Measurements from ENCODE around the gene NEK10. TPM values are rescaled to one million over a fixed set of nuclear protein-coding genes. Genes with fewer than 3 reads are reported as not detected.

The NEK10 gene
- total and polyA plus RNA-seq, 2 donors (not counting 3 experiments of a cell fraction or from before 2014, with no cell fraction given): 0.32 to 5.0 TPM

DNA sequence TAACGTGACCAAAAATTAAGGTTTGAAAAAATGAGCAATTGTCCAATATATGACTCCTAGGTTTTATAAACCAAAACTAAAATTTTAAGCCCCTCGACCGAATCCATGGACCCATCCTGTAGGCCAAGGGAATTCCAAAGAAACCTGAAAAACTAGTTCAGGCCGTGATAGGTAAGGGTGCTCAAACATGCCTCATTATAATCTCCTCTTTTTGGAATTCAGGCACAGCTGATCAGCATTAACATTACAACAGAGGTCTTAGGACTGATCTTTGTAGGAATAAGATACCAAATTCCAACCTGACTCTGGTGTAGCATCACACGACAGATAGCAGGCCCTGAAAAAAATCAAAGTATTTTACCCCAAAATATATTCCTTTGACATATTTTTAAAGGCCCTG, 155.7 kb downstream of the NEK10 start:
- Histone ChIP-seq H3K4me3 (replicated peaks in 1 of 3; ENCODE audit: insufficient read depth in 1 of 3, low read depth in 1 of 3, low read length in 3 of 3) (no peak overlapping the region), H3K36me3 (ENCODE audit: control insufficient read depth in 2 of 2, extremely low read depth in 1 of 2, insufficient read depth in 2 of 2, low read length in 2 of 2) (no peaks in the 10 kb centered on the region), H3K27me3 (ENCODE audit: control insufficient read depth in 2 of 2, insufficient read depth in 2 of 2, low read length in 2 of 2) (no peaks in the 10 kb centered on the region), H3K4me1 (ENCODE audit: control insufficient read depth, extremely low read depth, insufficient read depth, low read length) (no peaks in the 10 kb centered on the region), H3K9ac (replicated peaks; ENCODE audit: extremely low read depth, insufficient read depth, low read length) (no peak overlapping the region), H4K20me1 (replicated peaks; ENCODE audit: control insufficient read depth, extremely low read depth, insufficient read depth, low read length) (no peaks in the 10 kb centered on the region), H3K9me3 (replicated peaks; ENCODE audit: control insufficient read depth, insufficient read depth, low read length) (no peaks in the 10 kb centered on the region), H3K27ac (ENCODE audit: insufficient read depth, low read depth, low read length) (no peak overlapping the region), H3K4me2 (ENCODE audit: insufficient read depth, low read length) (no peak overlapping the region), H2AFZ (ENCODE audit: low read depth, low read length) (no peak overlapping the region), H3K9me1 (replicated peaks; ENCODE audit: control insufficient read depth, extremely low read depth, insufficient read depth, low read length) (no peaks in the 10 kb centered on the region), H3K79me2 (ENCODE audit: control insufficient read depth, insufficient read depth, low read length) (no peaks in the 10 kb centered on the region)
- FAIRE-seq (no peak), DNase-seq (ENCODE audit: low read depth, low spot score) (no peak)
- TF ChIP-seq, protein P1, sequence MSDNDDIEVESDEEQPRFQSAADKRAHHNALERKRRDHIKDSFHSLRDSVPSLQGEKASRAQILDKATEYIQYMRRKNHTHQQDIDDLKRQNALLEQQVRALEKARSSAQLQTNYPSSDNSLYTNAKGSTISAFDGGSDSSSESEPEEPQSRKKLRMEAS (IDR thresholded peaks at IDR 0.05; ENCODE audit: insufficient read depth, insufficient read length): no peak
- TF ChIP-seq JUN (IDR thresholded peaks at IDR 0.05; ENCODE audit: borderline replicate concordance, insufficient read depth, insufficient read length, low read depth): no peak
- TF ChIP-seq POLR2A (IDR thresholded peaks at IDR 0.05; ENCODE audit: low read depth, low read length): no peak
- TF ChIP-seq, protein P2, sequence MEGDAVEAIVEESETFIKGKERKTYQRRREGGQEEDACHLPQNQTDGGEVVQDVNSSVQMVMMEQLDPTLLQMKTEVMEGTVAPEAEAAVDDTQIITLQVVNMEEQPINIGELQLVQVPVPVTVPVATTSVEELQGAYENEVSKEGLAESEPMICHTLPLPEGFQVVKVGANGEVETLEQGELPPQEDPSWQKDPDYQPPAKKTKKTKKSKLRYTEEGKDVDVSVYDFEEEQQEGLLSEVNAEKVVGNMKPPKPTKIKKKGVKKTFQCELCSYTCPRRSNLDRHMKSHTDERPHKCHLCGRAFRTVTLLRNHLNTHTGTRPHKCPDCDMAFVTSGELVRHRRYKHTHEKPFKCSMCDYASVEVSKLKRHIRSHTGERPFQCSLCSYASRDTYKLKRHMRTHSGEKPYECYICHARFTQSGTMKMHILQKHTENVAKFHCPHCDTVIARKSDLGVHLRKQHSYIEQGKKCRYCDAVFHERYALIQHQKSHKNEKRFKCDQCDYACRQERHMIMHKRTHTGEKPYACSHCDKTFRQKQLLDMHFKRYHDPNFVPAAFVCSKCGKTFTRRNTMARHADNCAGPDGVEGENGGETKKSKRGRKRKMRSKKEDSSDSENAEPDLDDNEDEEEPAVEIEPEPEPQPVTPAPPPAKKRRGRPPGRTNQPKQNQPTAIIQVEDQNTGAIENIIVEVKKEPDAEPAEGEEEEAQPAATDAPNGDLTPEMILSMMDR (IDR thresholded peaks at IDR 0.05; ENCODE audit: extremely low read depth in 1 of 2, insufficient read depth in 1 of 2, low read depth in 1 of 2, low read length in 2 of 2): no peak
- no peak for TF ChIP-seq MYC (IDR thresholded peaks at IDR 0.05; ENCODE audit: low read depth, low read length)
- TF ChIP-seq POLR2AphosphoS5 (IDR thresholded peaks at IDR 0.05; ENCODE audit: insufficient read depth, low read depth, low read length): no peak
- no peak for TF ChIP-seq GATA2 (IDR thresholded peaks at IDR 0.05; ENCODE audit: insufficient read depth, insufficient read length, low read depth, low read length)
- TF ChIP-seq EZH2 (IDR thresholded peaks at IDR 0.05; ENCODE audit: borderline replicate concordance, low read depth, low read length, severe bottlenecking): no peak
- TF ChIP-seq FOS (IDR thresholded peaks at IDR 0.05; ENCODE audit: borderline replicate concordance, insufficient read depth, low read length): no peak
- intact Hi-C loops (cut with micrococcal nuclease): no loop called here
- POLR2A ChIA-PET: no interaction called here
- no TSS peak for BruUV-seq (replicated peaks)
- dilution Hi-C loops (cut with MboI; ENCODE audit: extremely low pct_ligation_motif_present, low sequenced_read_pairs): no loop called here
- CTCF ChIA-PET: no interaction called here
